HG03280 (cell line): Measurements from ENCODE around the gene SLC26A8.
"Not testable (repeated sequence)": the region's sequence is repeated elsewhere in the genome, so short reads cannot be mapped to it uniquely, and the experiment has no call there.

Source experiments
- ATAC-seq: cut with Tn5 transposase; IDR thresholded peaks from one replicate; pipeline ENCODE4 v1.9.1; 2021; ENCODE audit warnings: mild to moderate bottlenecking, moderate library complexity; ENCODE audit not compliant: unreplicated experiment

The SLC26A8 gene

DNA sequence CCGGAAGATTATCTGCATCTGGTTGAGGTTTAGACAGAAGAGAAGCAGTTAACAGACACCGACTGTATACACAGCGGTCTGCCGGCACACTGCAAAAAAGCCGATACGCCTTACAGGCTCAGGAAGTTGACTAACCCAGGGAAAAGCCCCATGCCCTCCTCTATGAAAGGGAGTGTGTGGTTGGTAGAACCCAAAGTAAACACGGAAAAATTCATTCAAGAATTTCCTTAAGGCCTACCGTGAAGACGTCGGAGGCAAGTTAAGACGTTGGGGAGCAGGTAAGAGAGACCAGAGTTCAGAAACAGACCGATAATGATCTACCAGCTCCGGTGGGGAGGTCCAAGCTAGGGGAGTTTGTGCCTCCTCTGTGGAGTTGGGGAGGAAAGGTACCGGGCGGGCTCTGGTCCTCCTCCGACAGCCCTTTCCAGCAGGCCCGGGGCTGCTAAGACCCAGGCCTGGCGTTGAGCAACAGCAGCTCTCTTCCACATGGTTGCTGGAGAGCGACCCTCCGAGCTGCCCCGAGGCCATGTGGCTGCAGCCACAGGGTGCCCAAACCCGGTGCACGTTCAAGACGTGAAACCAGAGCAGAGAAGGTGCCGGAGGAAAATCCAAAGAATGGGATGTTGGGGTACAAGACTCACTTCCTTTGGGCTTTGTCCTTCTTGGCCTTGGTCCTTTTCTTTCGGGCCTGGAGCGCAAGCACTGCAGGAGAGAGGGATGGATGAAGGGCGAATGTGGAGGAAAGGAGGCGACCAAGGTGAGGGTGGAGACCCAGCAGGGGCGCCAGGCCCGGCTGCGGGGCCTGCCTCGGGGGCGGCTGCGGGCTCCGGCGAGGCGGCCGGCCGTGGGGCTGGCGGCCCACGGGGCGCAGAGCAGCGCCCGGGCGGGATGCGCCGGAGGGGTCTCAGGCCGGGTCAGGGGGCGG lies 104.4 kb downstream of the SLC26A8 start:
- ATAC-seq: peak; percentile 33

DNA sequence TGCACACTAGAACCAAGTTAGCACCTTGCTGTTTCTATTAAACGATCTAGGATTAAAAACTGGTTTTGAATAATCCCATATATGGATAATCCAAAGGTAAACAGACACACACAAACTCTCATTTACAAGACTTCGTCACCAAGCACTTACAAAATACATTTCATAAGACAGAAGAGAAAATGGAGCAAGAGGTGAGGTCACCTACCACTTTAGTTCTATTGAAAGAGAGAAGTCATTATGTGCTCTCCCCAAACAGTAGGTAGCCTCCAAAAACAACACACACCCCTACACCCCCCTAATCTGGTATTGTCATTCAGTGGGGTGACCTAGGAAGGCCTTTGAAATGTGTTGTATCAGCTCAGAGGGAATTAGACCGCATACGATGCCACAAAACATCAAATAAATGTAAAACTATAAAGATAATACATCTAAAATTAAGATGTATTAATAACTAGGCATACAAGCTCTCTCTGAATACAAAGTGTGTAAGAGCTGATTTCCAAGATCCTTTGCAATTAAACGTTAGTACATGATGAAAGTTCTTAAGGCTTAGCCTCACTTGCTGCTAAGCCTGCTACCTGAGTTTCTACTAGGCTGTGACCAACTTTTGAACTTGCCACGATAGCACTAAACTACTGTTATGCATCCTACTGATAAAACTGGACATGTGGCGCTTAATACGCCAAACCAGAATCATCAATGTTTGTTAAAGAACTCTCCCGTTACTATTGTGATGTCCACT lies 105.2 kb downstream of the SLC26A8 start:
- peak; percentile 7 for ATAC-seq

DNA sequence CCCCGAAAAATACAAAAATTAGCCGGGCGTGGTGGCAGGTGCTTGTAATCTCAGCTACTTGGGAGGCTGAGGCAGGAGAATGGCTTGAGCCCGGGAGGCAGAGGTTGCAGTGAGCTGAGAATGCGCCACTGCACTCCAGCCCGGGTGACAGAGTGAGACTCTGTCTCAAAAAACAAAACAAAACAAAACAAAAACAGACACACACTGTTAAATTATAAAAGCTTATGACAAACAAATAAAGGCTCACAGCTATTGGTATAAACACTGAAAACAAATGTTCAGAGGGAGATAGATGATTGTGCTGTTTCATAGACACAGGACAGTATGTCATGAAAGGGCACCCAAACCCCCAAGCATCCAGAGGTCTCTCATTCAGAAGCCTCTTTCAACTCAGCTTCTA lies 107.5 kb downstream of the SLC26A8 start:
- not testable (repeated sequence) for ATAC-seq

DNA sequence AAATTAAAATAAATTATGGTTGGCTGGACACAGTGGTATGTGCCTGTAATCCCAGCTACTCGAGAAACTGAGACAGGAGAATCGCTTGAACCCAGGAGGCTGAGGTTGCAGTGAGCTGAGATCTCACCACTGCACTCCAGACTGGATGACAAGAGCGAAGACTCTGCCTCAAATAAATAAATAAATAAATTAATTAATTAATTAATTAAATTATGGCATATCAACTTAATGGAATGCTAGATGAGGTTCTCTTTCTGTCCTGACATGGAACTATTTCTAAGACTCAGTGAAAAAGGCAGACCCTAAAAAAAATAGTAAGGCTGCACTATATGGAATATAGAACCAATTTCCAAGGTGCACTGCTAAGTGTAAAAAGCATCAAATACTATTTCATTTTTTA lies 108.4 kb downstream of the SLC26A8 start:
- ATAC-seq: no peak

DNA sequence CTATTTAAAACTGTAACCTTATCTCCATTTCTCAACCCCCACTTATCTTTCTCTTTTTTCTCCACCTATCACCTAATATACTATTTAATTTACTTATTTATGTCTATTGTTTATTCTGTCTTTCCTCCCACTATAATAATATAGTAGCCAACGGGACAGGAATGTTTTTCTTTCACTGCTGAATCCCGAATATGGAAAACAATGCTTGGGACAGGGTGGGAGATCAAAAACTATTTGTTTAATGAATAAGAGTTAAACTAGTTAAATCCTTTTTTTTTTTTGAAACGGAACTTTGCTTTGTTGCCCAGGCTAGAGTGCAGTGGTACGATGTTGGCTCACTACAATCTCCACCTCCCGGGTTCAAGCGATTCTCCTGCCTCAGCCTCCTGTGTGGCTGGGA lies 109.9 kb downstream of the SLC26A8 start:
- no peak for ATAC-seq

DNA sequence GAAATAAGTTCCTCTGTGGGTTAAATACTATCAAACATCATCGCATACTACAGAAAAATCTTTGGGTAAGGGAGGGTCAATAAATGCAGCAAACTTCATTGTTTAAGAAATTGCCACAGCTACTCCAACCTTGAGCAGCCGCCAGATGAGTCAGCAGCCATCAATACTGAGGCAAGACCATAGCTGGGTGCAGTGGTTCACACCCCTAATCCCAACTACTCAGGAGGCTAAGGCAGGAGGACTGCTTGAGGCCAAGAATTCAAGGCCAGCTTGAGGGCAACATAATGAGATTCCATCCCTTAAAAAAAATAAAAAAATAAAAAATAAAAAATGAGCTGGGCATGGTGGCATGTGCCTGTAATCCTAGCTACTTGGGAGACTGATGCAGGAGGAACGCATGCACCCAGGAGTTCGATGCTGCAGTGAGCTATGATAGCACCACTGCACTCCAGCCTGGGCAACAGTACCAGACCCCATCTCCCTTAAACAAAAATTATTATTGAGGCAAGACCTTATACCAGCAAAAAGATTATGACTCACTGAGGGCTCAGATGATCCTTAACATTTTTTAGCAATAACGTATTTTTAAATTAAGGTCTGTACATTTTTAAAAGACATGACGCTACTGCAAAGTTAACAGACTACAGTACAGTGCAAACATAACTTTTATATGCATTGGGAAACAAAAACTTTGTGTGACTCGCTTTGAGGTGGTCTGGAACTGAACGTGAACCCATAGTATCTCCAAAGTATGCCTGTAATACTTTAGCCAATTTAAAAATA lies 112.4 kb downstream of the SLC26A8 start:
- ATAC-seq: no peak

DNA sequence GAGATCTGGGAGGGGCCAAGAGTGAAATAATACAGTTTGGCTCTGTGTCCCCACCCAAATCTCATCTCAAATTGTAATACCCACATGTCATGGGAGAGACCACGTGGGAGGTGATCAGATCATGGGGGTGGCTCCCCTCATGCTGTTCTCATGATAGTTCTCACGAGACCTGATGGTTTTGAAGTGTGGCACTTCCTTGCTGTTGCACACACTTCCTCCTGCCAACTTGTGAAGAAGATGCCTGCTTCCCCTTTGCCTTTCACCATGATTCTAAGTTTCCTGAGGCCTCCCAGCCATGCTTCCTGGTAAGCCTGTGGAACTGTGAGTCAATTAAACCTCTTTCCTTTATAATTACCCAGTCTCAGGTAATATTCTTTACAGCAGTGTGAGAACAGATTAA lies 114.9 kb downstream of the SLC26A8 start:
- ATAC-seq: not testable (repeated sequence)

DNA sequence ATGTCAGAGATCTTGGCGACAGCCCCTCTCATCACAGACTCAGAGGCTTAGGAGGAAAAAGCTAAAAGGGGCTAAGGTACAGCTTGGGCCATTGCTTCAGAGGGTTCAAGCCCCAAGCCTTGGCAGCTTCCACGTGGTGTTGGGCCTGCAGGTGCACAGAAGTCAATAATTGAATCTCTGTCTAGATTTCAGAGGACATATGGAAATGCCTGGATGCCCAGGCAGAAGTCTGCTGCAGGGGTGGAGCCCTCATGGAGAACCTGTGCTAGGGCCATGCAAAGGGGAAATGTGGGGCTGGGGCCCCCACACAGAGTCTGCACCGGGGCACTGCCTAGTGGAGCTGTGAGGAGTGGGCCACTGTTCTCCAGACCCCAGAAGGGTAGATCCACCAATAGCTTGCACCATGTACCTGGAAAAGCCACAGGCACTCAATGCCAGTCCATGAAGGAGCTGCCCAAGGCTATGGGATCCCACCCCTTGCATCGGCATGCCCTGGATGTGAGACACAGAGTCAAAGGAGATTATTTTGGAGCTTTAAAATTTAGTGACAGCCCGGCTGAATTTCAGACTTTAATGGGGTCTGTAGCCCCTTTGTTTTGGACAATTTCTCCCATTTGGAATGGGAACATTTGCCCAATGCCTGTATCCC lies 115.6 kb downstream of the SLC26A8 start:
- not testable (repeated sequence) for ATAC-seq

DNA sequence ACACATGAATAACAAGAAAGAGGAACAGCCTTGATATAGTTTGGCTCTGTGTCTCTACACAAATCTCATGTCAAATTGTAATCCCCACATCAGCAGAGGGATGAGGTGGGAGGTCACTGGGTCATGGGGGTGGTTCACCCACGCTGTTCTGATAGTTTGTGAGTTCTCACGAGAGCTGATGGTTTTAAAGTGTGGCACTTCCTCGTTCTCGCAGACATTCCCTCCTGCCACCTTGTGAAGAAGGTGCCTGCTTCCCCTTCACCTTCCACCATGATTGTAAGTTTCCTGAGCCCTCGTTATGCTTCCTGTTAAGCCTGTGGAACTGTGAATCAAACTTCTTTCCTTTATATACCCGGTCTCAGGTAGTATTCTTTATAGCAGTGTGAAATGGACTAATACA lies 116.7 kb downstream of the SLC26A8 start:
- ATAC-seq: no peak

DNA sequence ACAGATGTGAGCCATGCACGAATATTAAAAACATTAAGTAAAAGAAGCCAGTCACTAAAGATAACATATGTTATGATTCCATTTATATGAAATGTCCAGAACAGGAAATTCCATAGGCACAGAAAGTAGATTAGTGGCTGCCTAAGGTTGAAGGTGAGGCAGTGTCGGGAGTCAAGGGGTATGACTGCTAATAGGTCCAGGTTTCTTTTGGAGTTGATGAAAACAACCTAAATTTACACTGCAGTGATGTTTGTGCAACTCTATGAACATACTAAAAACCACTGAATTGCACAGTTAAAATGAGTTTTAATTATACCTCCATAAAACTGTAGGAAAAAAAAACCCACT lies 118.0 kb downstream of the SLC26A8 start:
- ATAC-seq: no peak

DNA sequence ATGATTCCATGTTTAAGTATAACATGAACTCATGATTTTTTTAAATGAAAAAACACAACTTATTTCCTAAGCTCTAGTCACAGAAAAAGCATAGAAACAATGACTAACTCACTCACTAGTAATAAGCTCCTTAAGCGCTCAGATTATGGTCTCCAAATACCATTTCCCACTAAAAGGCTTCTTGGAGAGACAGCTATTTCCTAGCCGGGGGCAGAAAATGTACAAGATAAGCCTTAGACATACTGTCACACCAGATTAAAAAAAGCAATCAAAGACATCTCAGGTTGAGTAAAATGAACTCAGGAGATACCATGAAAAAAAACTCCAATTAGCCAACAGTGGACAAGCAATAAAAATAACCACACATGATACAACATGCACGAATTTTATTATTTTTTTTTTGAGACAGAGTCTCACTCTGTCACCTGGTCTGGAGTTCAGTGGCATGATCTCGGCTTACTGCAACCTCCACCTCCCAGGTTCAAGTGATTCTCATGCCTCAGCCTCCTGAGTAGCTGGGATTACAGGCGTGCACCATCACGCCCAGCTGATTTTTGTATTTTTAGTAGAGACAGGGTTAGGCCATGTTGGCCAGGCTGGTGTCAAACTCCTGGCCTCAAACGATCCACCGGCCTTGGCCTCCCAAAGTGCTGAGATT lies 118.5 kb downstream of the SLC26A8 start:
- ATAC-seq: no peak

DNA sequence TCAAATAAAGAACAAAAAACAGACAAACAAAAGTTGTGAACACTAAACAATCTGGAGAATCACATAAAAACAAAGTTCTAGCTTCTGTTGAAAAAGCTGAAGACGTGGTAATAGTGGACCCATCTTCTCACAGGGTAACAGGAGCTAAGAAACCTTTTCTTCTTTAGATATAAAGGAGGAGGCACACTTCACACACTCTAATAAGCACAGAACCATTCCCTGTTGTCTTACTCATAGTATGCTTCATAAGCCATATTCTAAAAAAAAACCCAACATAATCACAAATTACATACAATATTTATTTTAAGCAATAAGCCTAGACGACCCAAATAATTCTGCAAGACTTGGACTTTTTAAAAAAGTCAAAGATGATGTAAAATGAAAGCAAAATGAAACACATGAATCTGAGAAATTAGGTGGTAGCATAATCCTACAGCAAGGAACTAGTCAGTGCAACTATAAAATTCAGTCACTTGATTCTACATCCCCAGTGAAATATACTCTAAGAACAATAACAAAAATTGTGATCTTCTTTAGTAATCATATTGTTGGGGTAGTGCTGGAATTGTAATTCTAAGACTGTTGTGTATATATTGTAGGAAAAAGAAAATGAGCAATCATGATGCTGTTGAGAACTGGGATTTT lies 119.2 kb downstream of the SLC26A8 start:
- no peak for ATAC-seq

DNA sequence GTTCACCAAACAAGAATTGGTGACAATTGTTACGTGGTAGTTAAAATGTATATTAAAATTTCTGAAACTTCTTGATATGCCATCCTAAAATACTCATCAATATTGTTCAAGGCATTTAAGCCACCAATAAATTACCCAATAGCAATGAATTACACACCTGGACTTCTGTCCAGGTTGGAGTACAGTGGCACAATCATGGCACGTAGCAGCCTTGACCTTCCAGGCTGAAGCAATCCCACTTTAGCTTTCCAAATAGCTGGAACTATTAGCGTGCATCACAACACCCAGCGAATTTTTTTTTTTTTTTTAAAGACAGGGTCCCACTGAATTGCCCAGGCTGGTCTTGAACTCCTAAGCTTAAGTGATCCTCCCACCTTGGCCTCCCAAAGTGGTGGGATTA lies 120.8 kb downstream of the SLC26A8 start:
- no peak for ATAC-seq

DNA sequence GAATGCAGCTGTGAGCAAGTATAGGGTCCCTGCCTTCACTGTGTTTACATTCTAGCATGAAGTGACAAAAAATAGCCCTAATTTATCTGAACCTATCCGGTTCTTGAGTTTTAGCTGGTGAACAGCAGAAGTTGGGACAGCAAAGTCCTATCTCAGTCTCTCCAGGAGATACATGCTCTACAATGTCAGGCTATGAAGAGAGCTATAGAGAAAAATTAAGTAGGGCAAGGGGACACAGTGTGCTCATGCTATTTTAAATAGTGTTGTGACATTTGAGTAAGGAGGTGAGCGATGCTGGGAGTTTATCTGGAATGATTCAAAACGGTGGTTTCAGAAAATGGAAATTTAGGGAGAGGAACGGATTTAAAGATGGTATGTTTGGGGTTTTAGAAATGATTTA lies 124.0 kb downstream of the SLC26A8 start:
- ATAC-seq: no peak

DNA sequence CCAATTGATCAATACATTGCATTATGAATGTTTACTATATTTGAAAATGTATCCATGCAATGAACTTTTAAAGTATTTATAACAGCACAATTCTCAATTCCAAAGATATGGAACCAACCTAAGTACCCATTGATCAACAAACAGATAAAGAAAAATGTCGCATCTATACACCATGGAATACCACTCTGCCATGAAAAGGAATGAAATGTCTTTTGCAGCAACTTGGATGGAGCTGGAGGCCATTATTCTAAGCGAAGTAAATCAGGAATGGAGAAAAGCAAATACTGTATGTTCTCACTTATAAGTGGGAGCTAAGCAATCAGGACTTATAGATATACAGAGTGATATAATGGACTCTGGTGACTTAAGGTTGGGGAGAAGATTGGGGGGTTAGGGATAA lies 126.4 kb downstream of the SLC26A8 start:
- no peak for ATAC-seq

DNA sequence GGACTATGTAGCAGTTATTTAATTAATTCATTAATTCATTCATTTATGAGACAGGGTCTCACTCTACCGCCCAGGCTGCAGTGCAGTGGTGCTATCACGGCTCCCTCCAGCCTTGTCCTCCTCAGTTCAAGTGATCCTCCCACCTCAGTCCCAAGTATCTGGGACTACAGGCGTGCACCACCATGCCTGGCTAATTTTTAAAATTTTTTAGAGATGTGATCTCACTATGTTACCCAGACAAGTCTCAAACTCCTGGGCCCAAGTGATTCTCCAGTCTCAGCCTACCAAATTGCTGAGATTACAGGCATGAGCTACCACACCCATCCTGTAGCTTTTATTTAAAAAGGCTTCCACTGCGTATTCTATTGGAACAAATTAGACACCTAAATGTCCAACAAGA lies 127.0 kb downstream of the SLC26A8 start:
- no peak for ATAC-seq

DNA sequence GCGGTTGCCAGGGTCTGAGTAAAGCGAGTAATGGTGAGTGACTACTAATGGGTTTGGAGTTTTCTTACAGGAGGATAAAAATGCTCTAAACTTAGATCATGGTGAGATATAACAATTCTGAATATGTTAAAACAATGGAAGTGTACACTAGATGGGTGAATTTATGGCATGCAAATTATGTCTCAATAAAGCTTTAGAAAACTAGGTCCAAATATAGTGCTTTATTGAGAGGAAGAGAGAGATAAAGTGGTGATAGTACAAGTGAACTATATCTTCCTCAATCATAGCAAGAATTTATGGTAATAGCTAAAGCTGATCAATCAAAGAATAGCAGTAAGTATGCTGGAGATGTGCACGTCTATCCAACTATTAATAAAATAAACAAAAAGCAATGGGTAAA lies 127.4 kb downstream of the SLC26A8 start:
- ATAC-seq: no peak

DNA sequence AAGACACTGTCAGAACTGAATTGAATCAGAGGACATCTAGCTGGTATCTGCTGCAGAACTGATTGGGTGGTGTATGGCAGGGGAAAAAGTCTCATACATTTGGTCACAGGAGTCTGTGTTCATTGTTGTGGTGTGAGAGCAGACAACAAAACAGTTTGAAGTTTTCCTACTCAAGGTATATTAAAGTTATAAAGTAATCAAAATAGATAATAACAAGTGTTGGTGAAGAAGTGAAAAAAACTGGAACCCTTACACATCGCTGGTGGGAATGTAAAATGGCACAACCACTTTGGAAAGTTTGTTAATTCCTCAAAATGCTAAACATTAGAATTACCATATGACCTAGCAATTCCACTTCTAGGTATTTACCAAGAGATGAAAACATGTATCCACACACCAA lies 128.2 kb downstream of the SLC26A8 start:
- no peak for ATAC-seq

DNA sequence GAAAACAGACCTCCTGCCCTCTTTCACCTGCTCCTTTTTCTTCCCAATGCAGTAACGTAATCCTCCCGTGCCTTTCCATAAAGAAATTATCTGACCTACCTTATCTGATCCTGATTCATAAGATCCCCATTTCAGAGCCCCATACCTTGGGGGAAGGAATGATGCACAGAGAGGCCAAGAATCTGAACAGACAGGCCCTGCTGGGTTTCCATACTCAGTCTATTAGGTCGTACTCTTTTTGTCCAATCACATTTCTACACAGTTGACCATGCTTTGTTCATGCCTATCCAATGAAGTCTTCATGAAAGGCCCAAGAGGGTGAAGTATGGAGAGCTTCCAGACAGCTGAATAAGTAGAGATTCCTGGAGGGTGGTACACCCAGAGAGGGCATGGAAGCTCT lies 128.9 kb downstream of the SLC26A8 start:
- ATAC-seq: no peak

DNA sequence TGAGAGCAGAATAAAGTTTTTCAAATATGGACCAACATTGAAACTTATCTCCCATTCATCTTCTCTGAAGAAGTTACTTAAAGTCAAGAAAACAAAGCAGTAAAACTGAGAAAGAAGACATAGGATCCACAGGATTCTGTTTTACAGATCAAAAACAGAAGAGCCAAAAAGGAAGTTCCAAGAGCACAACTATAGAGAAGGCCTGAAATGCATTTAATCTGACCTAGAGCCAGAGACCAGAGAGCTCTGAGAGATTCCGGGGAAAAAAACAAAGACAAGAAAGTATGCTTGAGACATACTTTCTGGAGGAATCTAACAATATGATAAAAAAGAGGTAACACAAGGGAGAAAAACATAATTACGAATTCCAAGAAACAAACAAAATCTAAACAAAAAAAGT lies 129.7 kb downstream of the SLC26A8 start:
- ATAC-seq: no peak
